Measurements from ENCODE around the gene FBXL14. TPM values are rescaled to one million over a fixed set of nuclear protein-coding genes. Genes with fewer than 3 reads are reported as not detected.

The FBXL14 gene
- polyA plus RNA-seq, 1 experiment: 3.2 TPM

DNA sequence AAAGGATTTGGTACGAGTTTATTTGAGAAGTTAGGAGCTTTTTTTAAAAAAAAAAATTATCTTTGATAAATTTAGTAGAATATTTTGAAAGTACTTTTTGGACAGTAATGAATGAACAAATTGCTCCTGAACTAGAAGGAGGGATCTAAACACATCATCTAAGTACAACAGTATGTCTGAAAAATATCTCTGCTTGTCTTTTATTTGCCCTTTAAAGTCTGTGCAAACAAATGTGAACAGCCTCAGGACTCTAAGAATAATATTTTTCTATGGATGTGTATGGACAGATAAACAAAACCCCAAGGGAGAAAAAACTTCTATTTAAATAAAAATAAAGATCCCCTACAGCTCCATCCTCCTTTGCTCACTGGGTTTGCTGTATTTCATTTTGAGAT lies 19.5 kb downstream of the FBXL14 start:
- Histone ChIP-seq H3K4me3 (ENCODE audit: low read depth, low read length) (no peak overlapping the region), H3K27me3 (ENCODE audit: control insufficient read depth, insufficient read depth, low read length) (no peaks in the 10 kb centered on the region), H3K9me3 (ENCODE audit: control insufficient read depth, insufficient read depth, low read length) (no peaks in the 10 kb centered on the region; the same call in 1 of the 2 replicates), H3K27ac (ENCODE audit: low read depth, low read length) (peak overlapping the region; percentile 39)
- TF ChIP-seq, protein P1, sequence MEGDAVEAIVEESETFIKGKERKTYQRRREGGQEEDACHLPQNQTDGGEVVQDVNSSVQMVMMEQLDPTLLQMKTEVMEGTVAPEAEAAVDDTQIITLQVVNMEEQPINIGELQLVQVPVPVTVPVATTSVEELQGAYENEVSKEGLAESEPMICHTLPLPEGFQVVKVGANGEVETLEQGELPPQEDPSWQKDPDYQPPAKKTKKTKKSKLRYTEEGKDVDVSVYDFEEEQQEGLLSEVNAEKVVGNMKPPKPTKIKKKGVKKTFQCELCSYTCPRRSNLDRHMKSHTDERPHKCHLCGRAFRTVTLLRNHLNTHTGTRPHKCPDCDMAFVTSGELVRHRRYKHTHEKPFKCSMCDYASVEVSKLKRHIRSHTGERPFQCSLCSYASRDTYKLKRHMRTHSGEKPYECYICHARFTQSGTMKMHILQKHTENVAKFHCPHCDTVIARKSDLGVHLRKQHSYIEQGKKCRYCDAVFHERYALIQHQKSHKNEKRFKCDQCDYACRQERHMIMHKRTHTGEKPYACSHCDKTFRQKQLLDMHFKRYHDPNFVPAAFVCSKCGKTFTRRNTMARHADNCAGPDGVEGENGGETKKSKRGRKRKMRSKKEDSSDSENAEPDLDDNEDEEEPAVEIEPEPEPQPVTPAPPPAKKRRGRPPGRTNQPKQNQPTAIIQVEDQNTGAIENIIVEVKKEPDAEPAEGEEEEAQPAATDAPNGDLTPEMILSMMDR (IDR thresholded peaks at IDR 0.05; ENCODE audit: low read depth, low read length): no peak
- DNase-seq (ENCODE audit: low read depth, low spot score): no peak
- ChIA-PET POLR2A (interaction anchor here (0.6 kb wide), 1 partner anchor 57 kb away, joined by 3 read pairs; no protein-coding TSS in a partner anchor), CTCF (interaction anchor here (1.1 to 11.3 kb wide), 2 partner anchors 8 to 457 kb away, joined by 3 to 313 read pairs; no protein-coding TSS in a partner anchor)

DNA sequence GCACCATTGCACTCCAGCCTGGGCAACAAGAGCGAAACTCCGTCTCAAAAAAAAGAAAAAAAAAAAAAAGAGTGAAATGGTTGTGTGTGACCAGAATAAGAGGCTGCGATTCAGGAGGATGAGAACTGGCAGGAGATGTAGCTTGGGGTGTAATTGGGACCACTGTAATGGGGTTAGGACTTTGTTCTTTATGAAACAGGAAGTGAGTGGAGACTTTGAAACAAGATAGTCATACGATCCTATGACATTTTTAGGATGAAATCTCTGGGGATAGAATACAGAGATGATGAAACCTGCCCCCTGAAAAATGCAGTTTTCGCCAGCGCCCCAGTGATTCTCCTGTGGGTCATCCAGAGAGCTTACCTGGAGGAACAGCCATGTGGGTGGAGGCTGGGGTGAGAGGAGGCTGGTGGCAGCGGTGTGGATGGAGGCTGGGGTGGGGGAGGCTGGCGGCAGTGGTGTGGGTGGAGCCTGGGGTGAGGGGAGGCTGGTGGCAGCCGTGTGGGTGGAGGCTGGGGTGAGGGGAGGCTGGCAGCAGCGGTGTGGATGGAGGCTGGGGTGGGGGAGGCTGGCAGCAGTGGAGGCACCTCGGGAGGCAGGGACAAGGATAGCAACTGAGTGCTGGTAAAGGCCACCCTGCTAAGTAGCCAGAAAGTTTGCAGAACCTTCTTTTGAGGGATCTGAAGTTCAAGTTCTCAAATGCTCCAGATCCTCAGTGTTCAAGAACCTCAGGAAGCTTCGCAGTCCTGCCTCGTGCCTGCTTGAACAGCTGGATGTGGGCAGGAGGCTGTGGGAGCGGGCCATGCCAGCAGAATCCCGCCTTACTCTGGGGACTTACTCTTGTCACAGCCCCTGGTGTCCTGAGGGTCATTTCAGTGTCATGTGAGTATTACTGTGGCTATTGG lies 20.2 kb downstream of the FBXL14 start:
- no peak for DNase-seq (ENCODE audit: low read depth, low spot score)
- H3K27ac ChIP-seq (ENCODE audit: low read depth, low read length): peak overlapping the region; percentile 39
- no peaks in the 10 kb centered on the region for H3K27me3 ChIP-seq (ENCODE audit: control insufficient read depth, insufficient read depth, low read length)
- CTCF ChIA-PET: interaction anchor here (0.5 to 11.3 kb wide), 4 partner anchors 9 to 456 kb away, joined by 3 to 313 read pairs (median 4); no protein-coding TSS in a partner anchor
- TF ChIP-seq, protein P1 (IDR thresholded peaks at IDR 0.05; ENCODE audit: low read depth, low read length): no peak
- POLR2A ChIA-PET: interaction anchor here (0.6 to 1.2 kb wide), 3 partner anchors 12 to 100 kb away, joined by 3 to 4 read pairs (median 4); no protein-coding TSS in a partner anchor
- no peak overlapping the region for H3K4me3 ChIP-seq (ENCODE audit: low read depth, low read length)
- H3K9me3 ChIP-seq (ENCODE audit: control insufficient read depth, insufficient read depth, low read length): no peaks in the 10 kb centered on the region; the same call in 1 of the 2 replicates

DNA sequence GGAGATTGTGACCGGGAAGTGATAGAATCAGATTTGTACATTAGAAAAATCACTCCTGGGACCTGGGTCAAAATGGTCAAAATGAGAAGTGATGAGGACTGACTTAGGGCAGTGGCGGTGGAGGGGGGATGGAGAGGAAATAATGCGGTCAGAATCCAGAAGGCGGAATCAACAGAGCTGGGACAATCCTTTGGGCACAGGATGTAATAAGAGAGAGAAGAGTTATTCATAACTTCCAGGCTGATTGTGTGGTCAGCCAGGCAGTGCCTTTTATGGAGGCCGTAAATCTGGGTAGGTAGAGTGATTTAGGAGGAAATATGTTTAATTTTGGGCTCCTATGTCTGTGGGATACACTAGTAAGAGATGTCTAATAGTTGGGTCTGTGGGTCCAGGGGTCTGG lies 21.6 kb downstream of the FBXL14 start:
- POLR2A ChIA-PET: no interaction called here
- Histone ChIP-seq H3K9me3 (ENCODE audit: control insufficient read depth, insufficient read depth, low read length) (no peaks in the 10 kb centered on the region; the same call in 1 of the 2 replicates), H3K4me3 (ENCODE audit: low read depth, low read length) (no peak overlapping the region), H3K27ac (ENCODE audit: low read depth, low read length) (no peak overlapping the region), H3K27me3 (ENCODE audit: control insufficient read depth, insufficient read depth, low read length) (no peaks in the 10 kb centered on the region)
- TF ChIP-seq, protein P1 (IDR thresholded peaks at IDR 0.05; ENCODE audit: low read depth, low read length): no peak
- DNase-seq (ENCODE audit: low read depth, low spot score): no peak
- CTCF ChIA-PET: no interaction called here

DNA sequence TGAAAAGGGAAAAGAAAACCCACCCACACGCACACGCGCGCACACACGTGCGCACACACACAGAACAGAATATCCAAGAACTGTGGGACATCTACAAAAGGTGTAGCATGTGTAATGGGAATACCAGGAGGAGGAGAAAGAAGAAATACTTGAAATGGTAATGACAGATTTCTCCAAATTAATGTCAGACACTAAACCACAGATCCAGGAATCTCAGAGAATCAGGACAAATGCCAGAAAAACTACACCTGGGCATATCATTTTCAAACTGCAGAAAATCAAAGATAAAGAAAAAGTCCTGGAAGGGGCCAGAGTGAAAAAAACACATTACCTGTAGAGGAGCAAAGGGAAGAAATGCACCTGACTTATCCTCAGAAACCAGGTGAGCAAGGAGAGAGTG lies 26.5 kb downstream of the FBXL14 start:
- Histone ChIP-seq H3K27me3 (ENCODE audit: control insufficient read depth, insufficient read depth, low read length) (no peaks in the 10 kb centered on the region), H3K27ac (ENCODE audit: low read depth, low read length) (no peak overlapping the region), H3K4me3 (ENCODE audit: low read depth, low read length) (no peak overlapping the region), H3K9me3 (ENCODE audit: control insufficient read depth, insufficient read depth, low read length) (no peaks in the 10 kb centered on the region)
- DNase-seq (ENCODE audit: low read depth, low spot score): no peak
- CTCF ChIA-PET: no interaction called here
- POLR2A ChIA-PET: no interaction called here
- TF ChIP-seq, protein P1 (IDR thresholded peaks at IDR 0.05; ENCODE audit: low read depth, low read length): no peak

All from AG04450 (cell line).